MCF 10A (cell line): ENCODE data around the gene DYRK1A. TPM values are rescaled to one million over a fixed set of nuclear protein-coding genes. Genes with fewer than 3 reads are reported as not detected.

ENCODE experiments used
- BruUV-seq: library from RNA; stranded (reverse); fragments of 400-500 nt; replicated peaks from 2 replicates; lab custom pipeline; 2021; lab: Mats Ljungman, UMichigan
- CTCF ChIA-PET: fragments of 300-600 bp; sonication (Branson Sonifier 250); formaldehyde crosslinking; extraction: SDS; loops from one replicate; lab custom pipeline; 2021; ENCODE audit warnings: antibody characterized with exemption, inconsistent platforms; lab: Yijun Ruan, JAX
- POLR2A ChIA-PET: fragments of 300-600, 350-650 bp; sonication (Branson Sonifier 250); formaldehyde crosslinking; extraction: SDS; loops from one replicate; lab custom pipeline; 2020; ENCODE audit warnings: antibody characterized with exemption, inconsistent platforms; lab: Yijun Ruan, JAX
- DNase-seq: peaks from one replicate; pipeline ENCODE4 v3.0.0-alpha.2; 2018; ENCODE audit not compliant: unreplicated experiment
- H3K27ac Mint-ChIP-seq: one replicate; pipeline ENCODE4 v1.8.0; 2022; ENCODE audit warnings: mild to moderate bottlenecking, low read depth, mixed read lengths; ENCODE audit not compliant: unreplicated experiment
- H3K27me3 Mint-ChIP-seq: one replicate; pipeline ENCODE4 v1.8.0; 2022; ENCODE audit warnings: mixed read lengths; ENCODE audit not compliant: insufficient read depth, unreplicated experiment
- H3K36me3 Mint-ChIP-seq: one replicate; pipeline ENCODE4 v1.8.0; 2022; ENCODE audit warnings: mild to moderate bottlenecking, moderate library complexity, mixed read lengths; ENCODE audit not compliant: insufficient read depth, unreplicated experiment
- H3K4me1 Mint-ChIP-seq: one replicate; pipeline ENCODE4 v1.8.0; 2022; ENCODE audit warnings: mixed read lengths; ENCODE audit not compliant: insufficient read depth, unreplicated experiment
- H3K4me3 Mint-ChIP-seq: one replicate; pipeline ENCODE4 v1.8.0; 2022; ENCODE audit warnings: mild to moderate bottlenecking, moderate library complexity, mixed read lengths; ENCODE audit not compliant: unreplicated experiment
- H3K9me3 Mint-ChIP-seq: one replicate; pipeline ENCODE4 v1.8.0; 2022; ENCODE audit warnings: mixed read lengths; ENCODE audit not compliant: unreplicated experiment
- intact Hi-C: fragments of 100-400 bp; cut with micrococcal nuclease; formaldehyde crosslinking; loops from 2 replicates; pipeline ENCODE4 v1.14.1; 2022
- total RNA-seq: library from RNA; stranded (reverse); gene quantifications from 2 replicates; pipeline ENCODE4 v1.2.3, GENCODE V29; 2022
- TF ChIP-seq, protein P1 (sequence below): fragments of 200-600 bp; IDR thresholded peaks from one replicate; pipeline ENCODE4 v1.8.0; 2022; ENCODE audit warnings: antibody characterized with exemption, mild to moderate bottlenecking; ENCODE audit not compliant: unreplicated experiment

DYRK1A gene
- total RNA-seq, 1 experiment from 2014 or later: 58.6 TPM

DNA sequence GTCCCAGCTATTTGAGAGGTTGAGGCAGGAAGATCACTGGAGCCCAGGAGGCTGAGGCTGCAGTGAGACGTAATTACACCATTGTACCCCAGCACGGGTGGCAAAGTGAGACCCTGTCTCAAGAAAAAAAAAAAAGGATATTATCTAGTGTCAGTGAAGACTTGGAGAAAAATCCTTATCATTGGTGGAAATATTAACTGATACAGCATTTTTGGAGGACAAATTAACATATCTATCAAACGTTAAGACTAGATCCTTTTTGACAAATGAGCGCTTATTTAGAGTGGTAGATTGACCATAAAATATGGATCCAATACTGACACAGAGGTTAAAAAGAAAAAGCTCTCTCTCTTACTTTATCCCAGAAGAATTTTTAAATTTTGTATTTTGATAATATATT, 35.2 kb upstream of the DYRK1A start:
- ChIA-PET CTCF (interaction anchor here (0.7 kb wide), 1 partner anchor 62 kb away, joined by 9 read pairs; no protein-coding TSS in a partner anchor), POLR2A (interaction anchor here (0.6 to 1.4 kb wide), 2 partner anchors 43 to 64 kb away, joined by 3 to 6 read pairs; partner anchors contain the start of gene VPS26C)
- BruUV-seq: no TSS peak
- H3K9me3 Mint-ChIP-seq: no peaks in the 10 kb centered on the region
- no peak for DNase-seq
- TF ChIP-seq, protein P1, sequence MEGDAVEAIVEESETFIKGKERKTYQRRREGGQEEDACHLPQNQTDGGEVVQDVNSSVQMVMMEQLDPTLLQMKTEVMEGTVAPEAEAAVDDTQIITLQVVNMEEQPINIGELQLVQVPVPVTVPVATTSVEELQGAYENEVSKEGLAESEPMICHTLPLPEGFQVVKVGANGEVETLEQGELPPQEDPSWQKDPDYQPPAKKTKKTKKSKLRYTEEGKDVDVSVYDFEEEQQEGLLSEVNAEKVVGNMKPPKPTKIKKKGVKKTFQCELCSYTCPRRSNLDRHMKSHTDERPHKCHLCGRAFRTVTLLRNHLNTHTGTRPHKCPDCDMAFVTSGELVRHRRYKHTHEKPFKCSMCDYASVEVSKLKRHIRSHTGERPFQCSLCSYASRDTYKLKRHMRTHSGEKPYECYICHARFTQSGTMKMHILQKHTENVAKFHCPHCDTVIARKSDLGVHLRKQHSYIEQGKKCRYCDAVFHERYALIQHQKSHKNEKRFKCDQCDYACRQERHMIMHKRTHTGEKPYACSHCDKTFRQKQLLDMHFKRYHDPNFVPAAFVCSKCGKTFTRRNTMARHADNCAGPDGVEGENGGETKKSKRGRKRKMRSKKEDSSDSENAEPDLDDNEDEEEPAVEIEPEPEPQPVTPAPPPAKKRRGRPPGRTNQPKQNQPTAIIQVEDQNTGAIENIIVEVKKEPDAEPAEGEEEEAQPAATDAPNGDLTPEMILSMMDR: no peak
- H3K4me3 Mint-ChIP-seq: no peak overlapping the region
- intact Hi-C loops: no loop called here
- no peak overlapping the region for H3K27ac Mint-ChIP-seq
- no peaks in the 10 kb centered on the region for H3K36me3 Mint-ChIP-seq
- H3K27me3 Mint-ChIP-seq: no peaks in the 10 kb centered on the region
- no peaks in the 10 kb centered on the region for H3K4me1 Mint-ChIP-seq

- Mint-ChIP-seq H3K27ac (no peak overlapping the region), H3K4me3 (no peak overlapping the region), H3K36me3 (no peaks in the 10 kb centered on the region), H3K9me3 (no peaks in the 10 kb centered on the region), H3K27me3 (no peaks in the 10 kb centered on the region), H3K4me1 (peaks cover 17% of the 10 kb centered on the region)
- ChIA-PET CTCF (no interaction called here), POLR2A (interaction anchor here (0.7 kb wide), 1 partner anchor 12 kb away, joined by 3 read pairs; no protein-coding TSS in a partner anchor)
- intact Hi-C loops: no loop called here
- TF ChIP-seq, protein P1: no peak
- BruUV-seq: no TSS peak
- DNase-seq: no peak
These were observed 31.5 kb upstream of the DYRK1A start for GRCh38 chr21:37335053-37335452.

DNA sequence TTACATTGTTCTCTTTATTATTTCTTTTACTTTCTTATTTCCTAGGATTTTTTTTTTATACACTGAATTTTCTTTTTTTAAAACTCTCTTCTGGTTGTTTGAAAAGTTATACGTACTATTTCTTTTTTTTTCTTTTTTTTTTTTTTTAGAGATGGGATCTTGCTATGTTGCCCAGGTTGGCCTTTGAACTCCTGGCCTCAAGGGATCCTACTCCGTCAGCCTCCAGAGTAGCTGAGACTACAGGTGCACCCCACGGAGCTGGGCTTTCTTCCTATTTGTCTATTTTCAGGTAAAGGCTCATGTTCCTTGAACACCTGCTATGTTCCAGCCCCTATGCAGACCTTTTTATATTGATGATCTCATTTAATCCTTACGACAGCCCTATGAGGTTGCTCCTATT, 29.4 kb upstream of the DYRK1A start:
- TF ChIP-seq, protein P1: no peak
- CTCF ChIA-PET: no interaction called here
- H3K9me3 Mint-ChIP-seq: no peaks in the 10 kb centered on the region
- H3K4me1 Mint-ChIP-seq: peaks cover 25% of the 10 kb centered on the region
- no peaks in the 10 kb centered on the region for H3K27me3 Mint-ChIP-seq
- no peak overlapping the region for H3K27ac Mint-ChIP-seq
- intact Hi-C loops: no loop called here
- no peaks in the 10 kb centered on the region for H3K36me3 Mint-ChIP-seq
- POLR2A ChIA-PET: interaction anchor here (1.8 to 4.3 kb wide), 4 partner anchors 8 to 70 kb away, joined by 6 to 54 read pairs (median 23); partner anchors contain the start of genes DYRK1A and VPS26C
- BruUV-seq: no TSS peak
- H3K4me3 Mint-ChIP-seq: no peak overlapping the region
- DNase-seq: no peak

DNA sequence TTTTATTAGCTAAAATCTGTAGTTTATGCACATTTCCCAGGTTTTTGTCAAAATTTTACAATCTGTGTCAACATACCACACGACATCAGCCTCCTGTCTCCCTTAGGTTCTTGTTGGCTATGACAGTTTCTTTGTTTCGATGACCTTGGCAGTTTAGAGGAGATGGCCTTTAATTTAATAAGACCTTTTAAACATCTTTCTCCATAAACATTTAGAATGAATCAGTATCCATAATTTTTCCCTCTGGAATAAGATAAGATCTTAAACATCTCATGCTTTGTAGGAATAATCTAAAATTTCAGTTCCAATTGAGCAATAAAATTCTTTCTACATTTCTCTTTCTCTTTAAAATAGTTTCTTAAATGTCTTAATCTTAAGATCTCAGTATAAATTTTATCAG, 28.7 kb upstream of the DYRK1A start:
- Mint-ChIP-seq H3K4me1 (peaks cover 25% of the 10 kb centered on the region), H3K36me3 (no peaks in the 10 kb centered on the region), H3K27me3 (no peaks in the 10 kb centered on the region), H3K9me3 (no peaks in the 10 kb centered on the region), H3K4me3 (no peak overlapping the region), H3K27ac (peak overlapping the region; percentile 97)
- ChIA-PET POLR2A (interaction anchor here (1.2 to 4.3 kb wide), 9 partner anchors 9 to 226 kb away, joined by 3 to 54 read pairs (median 8); partner anchors contain the start of genes DYRK1A and VPS26C), CTCF (interaction anchor here (0.6 to 1.8 kb wide), 3 partner anchors 11 to 1118 kb away, joined by 3 to 7 read pairs (median 3); no protein-coding TSS in a partner anchor)
- TF ChIP-seq, protein P1: no peak
- intact Hi-C loops: loop anchor here (2.0 kb wide), 1 partner anchor 71 kb away; the partner anchor contains the start of gene VPS26C
- DNase-seq: no peak
- BruUV-seq: no TSS peak
